ENCODE results near the gene UBE2L5.

The UBE2L5 gene

GRCh38 chr13:30422054-30422839, at the start of gene UBE2L5:
TSS of gene UBE2L5 (plus strand) at chr13:30422493. CDS start at chr13:30427991, 5,498 bp downstream.
- Mint-ChIP-seq H3K36me3 (no peaks in the 10 kb centered on the region), H3K27me3 (no peaks in the 10 kb centered on the region), H3K4me1 (peaks cover 18% of the 10 kb centered on the region), H3K4me3 (peak within 1 kb of the TSS; percentile 89), H3K27ac (peak within 1 kb of the TSS; percentile 90), H3K9me3 (no peaks in the 10 kb centered on the region)
- peak; percentile 93 for ATAC-seq (ENCODE audit: low read depth)
- DNase-seq (ENCODE audit: low spot score in 2 of 2), result peak; percentile 55 to 63

GRCh38 chr13:30373727-30374126, 48.6 kb upstream of the UBE2L5 start:
- Mint-ChIP-seq H3K4me1 (peaks cover 60% of the 10 kb centered on the region), H3K27ac (peak overlapping the region; percentile 98), H3K4me3 (peak overlapping the region; percentile 70), H3K9me3 (no peaks in the 10 kb centered on the region), H3K27me3 (no peaks in the 10 kb centered on the region), H3K36me3 (peaks cover 17% of the 10 kb centered on the region)
- ATAC-seq (ENCODE audit: low read depth) (peak; percentile 9), DNase-seq (ENCODE audit: low spot score in 2 of 2) (no peak)

- ATAC-seq (ENCODE audit: low read depth) (no peak), DNase-seq (ENCODE audit: low spot score in 2 of 2) (no peak)
- peaks cover 53% of the 10 kb centered on the region for H3K4me1 Mint-ChIP-seq
Measured at GRCh38 chr13:30375265-30375835, 46.9 kb upstream of the UBE2L5 start.

GRCh38 chr13:30376426-30377311, 45.6 kb upstream of the UBE2L5 start:
- peak overlapping the region; percentile 89 for H3K4me3 Mint-ChIP-seq
- H3K27me3 Mint-ChIP-seq, result no peaks in the 10 kb centered on the region
- peak overlapping the region; percentile 98 for H3K27ac Mint-ChIP-seq
- H3K4me1 Mint-ChIP-seq, result peaks cover 43% of the 10 kb centered on the region
- ATAC-seq (ENCODE audit: low read depth) (peak; percentile 69), DNase-seq (ENCODE audit: low spot score in 2 of 2) (peak; percentile 50 to 53)
- no peaks in the 10 kb centered on the region for H3K9me3 Mint-ChIP-seq
- peaks cover 2% of the 10 kb centered on the region for H3K36me3 Mint-ChIP-seq

More at GRCh38 chr13:30375265-30375835, 46.9 kb upstream of the UBE2L5 start:
- H3K27me3 Mint-ChIP-seq, result no peaks in the 10 kb centered on the region
- H3K9me3 Mint-ChIP-seq, result no peaks in the 10 kb centered on the region
- peak overlapping the region; percentile 98 for H3K27ac Mint-ChIP-seq
- H3K4me3 Mint-ChIP-seq, result peak overlapping the region; percentile 89
- H3K36me3 Mint-ChIP-seq, result peaks cover 7% of the 10 kb centered on the region

GRCh38 chr13:30377312-30377685, 45.0 kb upstream of the UBE2L5 start:
- H3K4me1 Mint-ChIP-seq, result peaks cover 39% of the 10 kb centered on the region
- peak overlapping the region; percentile 89 for H3K4me3 Mint-ChIP-seq
- no peaks in the 10 kb centered on the region for H3K27me3 Mint-ChIP-seq
- DNase-seq (ENCODE audit: low spot score in 2 of 2), result no peak
- H3K27ac Mint-ChIP-seq, result peak overlapping the region; percentile 98
- H3K9me3 Mint-ChIP-seq, result no peaks in the 10 kb centered on the region
- peaks cover 2% of the 10 kb centered on the region for H3K36me3 Mint-ChIP-seq
- ATAC-seq (ENCODE audit: low read depth), result no peak

- ATAC-seq (ENCODE audit: low read depth) (no peak), DNase-seq (ENCODE audit: low spot score in 2 of 2) (no peak)
- no peak overlapping the region for H3K4me3 Mint-ChIP-seq
- no peaks in the 10 kb centered on the region for H3K9me3 Mint-ChIP-seq
- peaks cover 2% of the 10 kb centered on the region for H3K36me3 Mint-ChIP-seq
- H3K4me1 Mint-ChIP-seq, result peaks cover 38% of the 10 kb centered on the region
- H3K27ac Mint-ChIP-seq, result no peak overlapping the region
- no peaks in the 10 kb centered on the region for H3K27me3 Mint-ChIP-seq
Measured at GRCh38 chr13:30378191-30378590, 44.1 kb upstream of the UBE2L5 start.

- Mint-ChIP-seq H3K9me3 (no peaks in the 10 kb centered on the region), H3K36me3 (no peaks in the 10 kb centered on the region), H3K27ac (no peak overlapping the region), H3K4me3 (no peak overlapping the region), H3K4me1 (peaks cover 14% of the 10 kb centered on the region), H3K27me3 (no peaks in the 10 kb centered on the region)
- DNase-seq (ENCODE audit: low spot score in 2 of 2), result no peak
- no peak for ATAC-seq (ENCODE audit: low read depth)
Measured at GRCh38 chr13:30381049-30381448, 41.2 kb upstream of the UBE2L5 start.

- H3K27me3 Mint-ChIP-seq, result no peaks in the 10 kb centered on the region
- H3K4me1 Mint-ChIP-seq, result peaks cover 3% of the 10 kb centered on the region
- H3K4me3 Mint-ChIP-seq, result no peak overlapping the region
- H3K36me3 Mint-ChIP-seq, result no peaks in the 10 kb centered on the region
- no peak overlapping the region for H3K27ac Mint-ChIP-seq
- H3K9me3 Mint-ChIP-seq, result no peaks in the 10 kb centered on the region
- ATAC-seq (ENCODE audit: low read depth), result no peak
- no peak for DNase-seq (ENCODE audit: low spot score in 2 of 2)
Measured at GRCh38 chr13:30382836-30383525, 39.3 kb upstream of the UBE2L5 start.

GRCh38 chr13:30388406-30389283, 33.6 kb upstream of the UBE2L5 start:
- DNase-seq (ENCODE audit: low spot score in 2 of 2) (no peak), ATAC-seq (ENCODE audit: low read depth) (no peak)
- Mint-ChIP-seq H3K4me1 (peaks cover 4% of the 10 kb centered on the region), H3K27me3 (no peaks in the 10 kb centered on the region), H3K9me3 (no peaks in the 10 kb centered on the region), H3K4me3 (no peak overlapping the region), H3K36me3 (no peaks in the 10 kb centered on the region), H3K27ac (no peak overlapping the region)

GRCh38 chr13:30391956-30392680, 30.2 kb upstream of the UBE2L5 start:
- no peak overlapping the region for H3K27ac Mint-ChIP-seq
- peaks cover 12% of the 10 kb centered on the region for H3K4me1 Mint-ChIP-seq
- no peak overlapping the region for H3K4me3 Mint-ChIP-seq
- ATAC-seq (ENCODE audit: low read depth) (no peak), DNase-seq (ENCODE audit: low spot score in 2 of 2) (no peak)
- H3K36me3 Mint-ChIP-seq, result no peaks in the 10 kb centered on the region
- no peaks in the 10 kb centered on the region for H3K9me3 Mint-ChIP-seq
- H3K27me3 Mint-ChIP-seq, result no peaks in the 10 kb centered on the region

GRCh38 chr13:30392681-30393045, 29.6 kb upstream of the UBE2L5 start:
- Mint-ChIP-seq H3K27ac (no peak overlapping the region), H3K27me3 (no peaks in the 10 kb centered on the region), H3K36me3 (no peaks in the 10 kb centered on the region), H3K4me1 (peaks cover 12% of the 10 kb centered on the region), H3K4me3 (no peak overlapping the region), H3K9me3 (no peaks in the 10 kb centered on the region)
- no peak for ATAC-seq (ENCODE audit: low read depth)
- DNase-seq (ENCODE audit: low spot score in 2 of 2), result no peak

- Mint-ChIP-seq H3K27me3 (no peaks in the 10 kb centered on the region), H3K36me3 (no peaks in the 10 kb centered on the region), H3K4me3 (peak overlapping the region; percentile 99), H3K4me1 (peaks cover 8% of the 10 kb centered on the region), H3K9me3 (no peaks in the 10 kb centered on the region), H3K27ac (peak overlapping the region; percentile 94)
- DNase-seq (ENCODE audit: low spot score in 2 of 2) (no peak), ATAC-seq (ENCODE audit: low read depth) (peak; percentile 74)
Measured at GRCh38 chr13:30394751-30395191, 27.5 kb upstream of the UBE2L5 start.

Measured in memory B cell (primary cell).